ENCODE measurements around the gene OAS2. TPM values are rescaled to one million over a fixed set of nuclear protein-coding genes. Genes with fewer than 3 reads are reported as not detected.

Gene OAS2
- total RNA-seq, 2 donors from 2014 or later, result 11.9 to 21.2 TPM

- Histone ChIP-seq H3K36me3 (peaks cover 11% of the 10 kb centered on the region), H3K4me1 (ENCODE audit: control insufficient read depth in 1 of 2, low read depth in 2 of 2) (no peaks in the 10 kb centered on the region), H3K4me3 (no peak overlapping the region), H3K27ac (no peak overlapping the region), H3K9me3 (no peaks in the 10 kb centered on the region), H3K27me3 (replicated peaks; ENCODE audit: insufficient read depth) (no peaks in the 10 kb centered on the region)
- ATAC-seq (ENCODE audit: insufficient number of reproducible peaks, low FRiP score, low read depth), result no peak
- DNase-seq (ENCODE audit: low spot score), result no peak
- TF ChIP-seq CTCF (IDR thresholded peaks at IDR 0.05), result no peak
These were observed 20.9 kb downstream of the OAS2 start for GRCh38 chr12:112998987-112999767.

DNA sequence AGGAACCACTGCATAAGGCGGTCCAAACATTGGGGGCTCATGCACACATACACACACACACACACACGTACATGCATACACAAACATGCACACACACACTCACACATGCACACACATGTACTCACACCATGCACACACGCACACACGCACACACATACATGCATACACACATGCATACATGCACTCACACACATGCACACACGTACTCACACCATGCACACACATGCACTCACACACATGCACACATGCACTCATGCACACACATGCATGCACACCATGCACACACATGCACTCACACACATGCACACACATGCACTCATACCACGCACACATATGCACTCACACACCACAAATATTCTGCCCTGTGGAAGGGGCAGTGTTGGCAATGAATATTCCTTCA, 22.1 kb downstream of the OAS2 start:
- Histone ChIP-seq H3K9me3 (no peaks in the 10 kb centered on the region), H3K27ac (no peak overlapping the region), H3K4me3 (no peak overlapping the region), H3K27me3 (replicated peaks; ENCODE audit: insufficient read depth) (no peaks in the 10 kb centered on the region), H3K36me3 (peaks cover 11% of the 10 kb centered on the region), H3K4me1 (ENCODE audit: control insufficient read depth in 1 of 2, low read depth in 2 of 2) (no peaks in the 10 kb centered on the region)
- no peak for DNase-seq (ENCODE audit: low spot score)
- no peak for TF ChIP-seq CTCF (IDR thresholded peaks at IDR 0.05)
- no peak for ATAC-seq (ENCODE audit: insufficient number of reproducible peaks, low FRiP score, low read depth)

DNA sequence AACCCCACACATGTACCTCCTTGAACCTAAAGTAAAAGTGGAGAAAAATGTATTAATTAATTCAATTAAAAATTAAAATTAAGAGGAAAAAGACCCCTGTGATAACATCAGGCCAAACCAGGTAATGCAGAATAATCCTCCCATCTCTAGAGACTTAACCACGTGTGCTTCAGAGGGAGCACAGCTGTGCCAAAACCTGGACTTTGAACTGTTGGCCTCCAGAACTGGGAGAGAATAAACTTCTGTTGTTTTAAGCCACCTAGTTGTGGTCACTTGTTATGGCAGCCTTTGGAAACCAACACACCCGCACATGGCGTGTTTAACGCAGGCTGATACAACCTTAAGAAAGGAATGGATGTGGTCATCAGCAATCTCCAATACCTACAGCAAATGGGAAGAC, 23.8 kb downstream of the OAS2 start:
- Histone ChIP-seq H3K27ac (no peak overlapping the region), H3K36me3 (peaks cover 17% of the 10 kb centered on the region), H3K4me1 (ENCODE audit: control insufficient read depth in 1 of 2, low read depth in 2 of 2) (no peaks in the 10 kb centered on the region), H3K27me3 (replicated peaks; ENCODE audit: insufficient read depth) (no peaks in the 10 kb centered on the region), H3K9me3 (no peaks in the 10 kb centered on the region), H3K4me3 (no peak overlapping the region)
- DNase-seq (ENCODE audit: low spot score) (no peak), ATAC-seq (ENCODE audit: insufficient number of reproducible peaks, low FRiP score, low read depth) (no peak)
- TF ChIP-seq CTCF (IDR thresholded peaks at IDR 0.05), result no peak

DNA sequence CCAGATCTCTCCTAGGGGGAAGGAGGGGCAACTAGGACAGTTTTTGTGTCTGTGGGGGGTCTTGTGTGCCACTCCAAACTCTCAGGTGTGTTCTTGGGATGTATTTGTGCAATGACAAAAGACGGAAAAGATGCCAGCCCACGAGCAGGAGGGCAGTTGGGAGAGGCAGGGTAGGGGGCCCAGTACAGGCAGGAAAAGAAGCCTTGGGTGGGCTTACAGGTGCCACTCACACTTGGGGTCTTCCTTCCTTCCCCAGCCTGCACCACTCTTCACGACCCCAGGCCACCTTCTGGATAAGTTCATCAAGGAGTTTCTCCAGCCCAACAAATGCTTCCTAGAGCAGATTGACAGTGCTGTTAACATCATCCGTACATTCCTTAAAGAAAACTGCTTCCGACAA, 24.4 kb downstream of the OAS2 start:
- DNase-seq (ENCODE audit: low spot score), result no peak
- Histone ChIP-seq H3K9me3 (no peaks in the 10 kb centered on the region), H3K27me3 (replicated peaks; ENCODE audit: insufficient read depth) (no peaks in the 10 kb centered on the region), H3K4me3 (no peak overlapping the region), H3K4me1 (ENCODE audit: control insufficient read depth in 1 of 2, low read depth in 2 of 2) (no peaks in the 10 kb centered on the region), H3K27ac (no peak overlapping the region), H3K36me3 (peaks cover 18% of the 10 kb centered on the region)
- no peak for ATAC-seq (ENCODE audit: insufficient number of reproducible peaks, low FRiP score, low read depth)
- TF ChIP-seq CTCF (IDR thresholded peaks at IDR 0.05), result no peak

GRCh38 chr12:113003636-113004035, 25.3 kb downstream of the OAS2 start:
- TF ChIP-seq CTCF (IDR thresholded peaks at IDR 0.05), result no peak
- DNase-seq (ENCODE audit: low spot score) (no peak), ATAC-seq (ENCODE audit: insufficient number of reproducible peaks, low FRiP score, low read depth) (no peak)
- Histone ChIP-seq H3K36me3 (peaks cover 12% of the 10 kb centered on the region), H3K27ac (no peak overlapping the region), H3K4me3 (no peak overlapping the region), H3K27me3 (replicated peaks; ENCODE audit: insufficient read depth) (no peaks in the 10 kb centered on the region), H3K9me3 (no peaks in the 10 kb centered on the region), H3K4me1 (ENCODE audit: control insufficient read depth in 1 of 2, low read depth in 2 of 2) (no peaks in the 10 kb centered on the region)

All from thoracic aorta (tissue), 2 donors.